ENCODE data around the gene MC3R. TPM values are rescaled to one million over a fixed set of nuclear protein-coding genes. Genes with fewer than 3 reads are reported as not detected.

The MC3R gene
- polyA plus RNA-seq (2012; ENCODE audit: low read depth, missing spikeins), result not detected

- FAIRE-seq (no peak), DNase-seq (ENCODE audit: insufficient read length, low spot score) (peak; percentile 18)
Observed at GRCh38 chr20:56247954-56248782, at the start of gene MC3R. Gene MC3R (plus strand): TSS chr20:56248732. CDS start chr20:56248844, 112 bp downstream.

GRCh38 chr20:56200456-56200855 lies 48.1 kb upstream of the MC3R start:
- FAIRE-seq (no peak), DNase-seq (ENCODE audit: insufficient read length, low spot score) (no peak)
- TF ChIP-seq POLR2AphosphoS5 (IDR thresholded peaks at IDR 0.05; ENCODE audit: low read depth, low read length) (no peak), POLR2A (IDR thresholded peaks at IDR 0.05; ENCODE audit: low read depth, low read length) (no peak), TAF1 (IDR thresholded peaks at IDR 0.05; ENCODE audit: low read depth, low read length) (no peak), POU2F2 (IDR thresholded peaks at IDR 0.05; ENCODE audit: low read depth, low read length) (no peak), SPI1 (IDR thresholded peaks at IDR 0.05; ENCODE audit: low read depth, low read length) (no peak), PAX5 (IDR thresholded peaks at IDR 0.05; ENCODE audit: insufficient read depth, low read length, severe bottlenecking) (no peak)

More at GRCh38 chr20:56247954-56248782, at the start of gene MC3R:
- TF ChIP-seq POU2F2 (IDR thresholded peaks at IDR 0.05; ENCODE audit: low read depth, low read length), result no peak
- TF ChIP-seq POLR2A (IDR thresholded peaks at IDR 0.05; ENCODE audit: low read depth, low read length), result no peak
- TF ChIP-seq PAX5 (IDR thresholded peaks at IDR 0.05; ENCODE audit: insufficient read depth, low read length, severe bottlenecking), result no peak
- TF ChIP-seq POLR2AphosphoS5 (IDR thresholded peaks at IDR 0.05; ENCODE audit: low read depth, low read length), result no peak
- no peak for TF ChIP-seq TAF1 (IDR thresholded peaks at IDR 0.05; ENCODE audit: low read depth, low read length)
- no peak for TF ChIP-seq SPI1 (IDR thresholded peaks at IDR 0.05; ENCODE audit: low read depth, low read length)

- DNase-seq (ENCODE audit: insufficient read length, low spot score) (no peak), FAIRE-seq (no peak)
- TF ChIP-seq POLR2A (IDR thresholded peaks at IDR 0.05; ENCODE audit: low read depth, low read length), result no peak
- TF ChIP-seq SPI1 (IDR thresholded peaks at IDR 0.05; ENCODE audit: low read depth, low read length), result no peak
- no peak for TF ChIP-seq POLR2AphosphoS5 (IDR thresholded peaks at IDR 0.05; ENCODE audit: low read depth, low read length)
- no peak for TF ChIP-seq PAX5 (IDR thresholded peaks at IDR 0.05; ENCODE audit: insufficient read depth, low read length, severe bottlenecking)
- TF ChIP-seq POU2F2 (IDR thresholded peaks at IDR 0.05; ENCODE audit: low read depth, low read length), result no peak
- TF ChIP-seq TAF1 (IDR thresholded peaks at IDR 0.05; ENCODE audit: low read depth, low read length), result no peak
Observed at GRCh38 chr20:56202493-56203077, 45.9 kb upstream of the MC3R start.

- TF ChIP-seq POU2F2 (IDR thresholded peaks at IDR 0.05; ENCODE audit: low read depth, low read length) (no peak), POLR2AphosphoS5 (IDR thresholded peaks at IDR 0.05; ENCODE audit: low read depth, low read length) (no peak)
- FAIRE-seq, result no peak
- DNase-seq (ENCODE audit: insufficient read length, low spot score), result no peak
Observed at GRCh38 chr20:56204206-56204605, 44.3 kb upstream of the MC3R start.

GRCh38 chr20:56205346-56205745 lies 43.2 kb upstream of the MC3R start:
- TF ChIP-seq PAX5 (IDR thresholded peaks at IDR 0.05; ENCODE audit: insufficient read depth, low read length, severe bottlenecking) (no peak), TAF1 (IDR thresholded peaks at IDR 0.05; ENCODE audit: low read depth, low read length) (no peak), POU2F2 (IDR thresholded peaks at IDR 0.05; ENCODE audit: low read depth, low read length) (no peak), POLR2AphosphoS5 (IDR thresholded peaks at IDR 0.05; ENCODE audit: low read depth, low read length) (no peak), POLR2A (IDR thresholded peaks at IDR 0.05; ENCODE audit: low read depth, low read length) (no peak), SPI1 (IDR thresholded peaks at IDR 0.05; ENCODE audit: low read depth, low read length) (no peak)
- no peak for DNase-seq (ENCODE audit: insufficient read length, low spot score)
- no peak for FAIRE-seq

- DNase-seq (ENCODE audit: insufficient read length, low spot score) (no peak), FAIRE-seq (no peak)
- TF ChIP-seq SPI1 (IDR thresholded peaks at IDR 0.05; ENCODE audit: low read depth, low read length), result no peak
- no peak for TF ChIP-seq POU2F2 (IDR thresholded peaks at IDR 0.05; ENCODE audit: low read depth, low read length)
- no peak for TF ChIP-seq POLR2A (IDR thresholded peaks at IDR 0.05; ENCODE audit: low read depth, low read length)
- TF ChIP-seq TAF1 (IDR thresholded peaks at IDR 0.05; ENCODE audit: low read depth, low read length), result no peak
- no peak for TF ChIP-seq PAX5 (IDR thresholded peaks at IDR 0.05; ENCODE audit: insufficient read depth, low read length, severe bottlenecking)
- TF ChIP-seq POLR2AphosphoS5 (IDR thresholded peaks at IDR 0.05; ENCODE audit: low read depth, low read length), result no peak
Observed at GRCh38 chr20:56207656-56208055, 40.9 kb upstream of the MC3R start.

GRCh38 chr20:56208121-56208520 lies 40.4 kb upstream of the MC3R start:
- TF ChIP-seq POLR2AphosphoS5 (IDR thresholded peaks at IDR 0.05; ENCODE audit: low read depth, low read length) (no peak), PAX5 (IDR thresholded peaks at IDR 0.05; ENCODE audit: insufficient read depth, low read length, severe bottlenecking) (no peak), SPI1 (IDR thresholded peaks at IDR 0.05; ENCODE audit: low read depth, low read length) (no peak), POU2F2 (IDR thresholded peaks at IDR 0.05; ENCODE audit: low read depth, low read length) (no peak), POLR2A (IDR thresholded peaks at IDR 0.05; ENCODE audit: low read depth, low read length) (no peak), TAF1 (IDR thresholded peaks at IDR 0.05; ENCODE audit: low read depth, low read length) (no peak)
- no peak for FAIRE-seq

GRCh38 chr20:56211051-56211450 lies 37.5 kb upstream of the MC3R start:
- TF ChIP-seq POU2F2 (IDR thresholded peaks at IDR 0.05; ENCODE audit: low read depth, low read length) (no peak), POLR2AphosphoS5 (IDR thresholded peaks at IDR 0.05; ENCODE audit: low read depth, low read length) (no peak), SPI1 (IDR thresholded peaks at IDR 0.05; ENCODE audit: low read depth, low read length) (no peak), TAF1 (IDR thresholded peaks at IDR 0.05; ENCODE audit: low read depth, low read length) (no peak), POLR2A (IDR thresholded peaks at IDR 0.05; ENCODE audit: low read depth, low read length) (no peak), PAX5 (IDR thresholded peaks at IDR 0.05; ENCODE audit: insufficient read depth, low read length, severe bottlenecking) (no peak)
- DNase-seq (ENCODE audit: insufficient read length, low spot score), result no peak
- no peak for FAIRE-seq

More at GRCh38 chr20:56208121-56208520, 40.4 kb upstream of the MC3R start:
- DNase-seq (ENCODE audit: insufficient read length, low spot score), result no peak

GRCh38 chr20:56212091-56212490 lies 36.4 kb upstream of the MC3R start:
- TF ChIP-seq POU2F2 (IDR thresholded peaks at IDR 0.05; ENCODE audit: low read depth, low read length) (no peak), TAF1 (IDR thresholded peaks at IDR 0.05; ENCODE audit: low read depth, low read length) (no peak), PAX5 (IDR thresholded peaks at IDR 0.05; ENCODE audit: insufficient read depth, low read length, severe bottlenecking) (no peak), POLR2AphosphoS5 (IDR thresholded peaks at IDR 0.05; ENCODE audit: low read depth, low read length) (no peak), POLR2A (IDR thresholded peaks at IDR 0.05; ENCODE audit: low read depth, low read length) (no peak), SPI1 (IDR thresholded peaks at IDR 0.05; ENCODE audit: low read depth, low read length) (no peak)
- no peak for DNase-seq (ENCODE audit: insufficient read length, low spot score)
- FAIRE-seq, result no peak
